Hepatocyte (in vitro differentiated cells): Measurements from ENCODE around the gene PIK3CG.
A peak's percentile ranks its signal among the peaks of the same experiment; 100 is the strongest.

ENCODE experiments used
- CTCF ChIP-seq: fragments of 200-600 bp; sonication (generic); IDR thresholded peaks from 2 replicates; pipeline ENCODE4 v1.5.1; 2016; ENCODE audit warnings: antibody characterized with exemption, mild to moderate bottlenecking; ENCODE audit not compliant: poor library complexity
- EZH2 ChIP-seq: fragments of 200-600 bp; sonication (generic); IDR thresholded peaks from 2 replicates; pipeline ENCODE4 v1.6.1; 2016; ENCODE audit warnings: antibody characterized with exemption, mild to moderate bottlenecking, borderline replicate concordance
- EZH2phosphoT487 ChIP-seq: fragments of 200-600 bp; sonication (generic); IDR thresholded peaks from one replicate; pipeline ENCODE4 v1.6.1; 2018; ENCODE audit warnings: antibody characterized with exemption, mild to moderate bottlenecking, low read depth, moderate library complexity; ENCODE audit not compliant: unreplicated experiment, severe bottlenecking

GRCh38 chr7:106891548-106892410 is 26.7 kb downstream of the PIK3CG start:
- TF ChIP-seq CTCF = peak; percentile 2
- TF ChIP-seq EZH2 = no peak
- no peak for TF ChIP-seq EZH2phosphoT487
